Measurements from ENCODE around the gene SYT15.
A peak's percentile ranks its signal among the peaks of the same experiment; 100 is the strongest.
"Not testable (repeated sequence)": the region's sequence is repeated elsewhere in the genome, so short reads cannot be mapped to it uniquely, and the experiment has no call there.

The SYT15 gene

DNA sequence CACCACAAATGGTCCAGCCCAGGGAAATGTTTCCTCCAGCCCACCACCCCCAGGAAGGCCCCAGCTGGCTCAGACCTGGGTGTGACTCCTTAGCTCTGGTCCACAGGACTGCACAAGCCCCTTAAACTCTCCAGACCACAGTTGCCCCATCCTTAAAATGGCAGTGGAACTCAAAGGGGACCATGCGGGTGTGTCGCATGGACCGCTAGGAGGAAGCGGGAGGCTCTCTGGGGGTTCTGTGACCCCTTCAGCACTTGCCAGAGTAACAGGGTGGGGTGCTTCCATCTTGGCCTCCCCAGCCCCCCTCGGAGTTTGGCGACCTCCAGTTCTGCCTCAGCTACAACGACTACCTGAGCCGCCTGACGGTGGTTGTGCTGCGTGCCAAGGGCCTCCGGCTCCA, 5.3 kb downstream of the SYT15 start:
- not testable (repeated sequence) for DNase-seq (ENCODE audit: low read depth); H3K4me3 ChIP-seq (ENCODE audit: control insufficient read depth, low read depth, low read length)

- H3K4me3 ChIP-seq (ENCODE audit: control insufficient read depth, low read depth, low read length); DNase-seq (ENCODE audit: low read depth): not testable (repeated sequence)
Observed at GRCh38 chr10:46585246-46585645, 6.3 kb downstream of the SYT15 start.

- not testable (repeated sequence) for H3K4me3 ChIP-seq (ENCODE audit: control insufficient read depth, low read depth, low read length); DNase-seq (ENCODE audit: low read depth)
Observed at GRCh38 chr10:46587546-46587945, 8.6 kb downstream of the SYT15 start.

GRCh38 chr10:46588221-46588620, 9.3 kb downstream of the SYT15 start:
- H3K4me3 ChIP-seq (ENCODE audit: control insufficient read depth, low read depth, low read length); DNase-seq (ENCODE audit: low read depth): not testable (repeated sequence)

- DNase-seq (ENCODE audit: low read depth); H3K4me3 ChIP-seq (ENCODE audit: control insufficient read depth, low read depth, low read length): not testable (repeated sequence)
Observed at GRCh38 chr10:46589589-46589988, 10.7 kb downstream of the SYT15 start.

GRCh38 chr10:46591053-46591452, 12.1 kb downstream of the SYT15 start:
- H3K4me3 ChIP-seq (ENCODE audit: control insufficient read depth, low read depth, low read length); DNase-seq (ENCODE audit: low read depth): not testable (repeated sequence)

GRCh38 chr10:46593307-46593706, 14.4 kb downstream of the SYT15 start:
- not testable (repeated sequence) for H3K4me3 ChIP-seq (ENCODE audit: control insufficient read depth, low read depth, low read length); DNase-seq (ENCODE audit: low read depth)

- H3K4me3 ChIP-seq (ENCODE audit: control insufficient read depth, low read depth, low read length); DNase-seq (ENCODE audit: low read depth): not testable (repeated sequence)
Observed at GRCh38 chr10:46594453-46595063, 15.6 kb downstream of the SYT15 start.

GRCh38 chr10:46596570-46596969, 17.6 kb downstream of the SYT15 start:
- not testable (repeated sequence) for H3K4me3 ChIP-seq (ENCODE audit: control insufficient read depth, low read depth, low read length); DNase-seq (ENCODE audit: low read depth)

DNA sequence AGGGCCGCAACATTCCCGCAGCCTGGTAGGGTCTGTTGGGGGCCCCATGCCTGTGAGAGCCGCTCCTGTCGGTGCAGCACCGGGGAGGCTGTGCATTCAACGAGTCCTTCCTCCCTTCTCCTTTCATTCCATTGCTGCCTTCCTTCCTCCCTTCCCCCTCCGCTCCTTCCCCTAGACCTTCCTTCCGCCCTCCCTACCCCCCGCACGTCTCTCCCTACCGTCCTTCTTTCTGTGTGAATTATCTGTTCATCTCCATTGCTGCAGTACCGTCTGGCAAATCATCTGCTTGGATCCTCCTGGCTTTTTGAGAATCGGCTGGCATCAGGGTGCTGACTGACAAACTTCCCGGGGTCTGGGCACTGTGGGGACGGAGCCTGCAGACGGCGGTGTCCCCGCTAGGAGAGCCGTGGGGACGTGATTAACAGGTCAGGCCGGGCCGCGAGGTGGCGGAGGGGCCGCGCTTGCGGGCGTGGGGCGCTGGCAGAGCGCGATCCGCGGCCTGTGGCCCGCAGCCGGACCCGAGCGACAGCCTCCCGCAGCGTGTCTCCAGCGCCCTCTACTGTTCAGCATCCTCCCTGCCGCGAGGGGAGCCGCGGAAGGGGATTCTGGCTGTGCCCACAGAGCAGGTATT, 18.8 kb downstream of the SYT15 start:
- DNase-seq (ENCODE audit: low read depth): not testable (repeated sequence)

GRCh38 chr10:46600516-46600915, 21.6 kb downstream of the SYT15 start:
- DNase-seq (ENCODE audit: low read depth); H3K4me3 ChIP-seq (ENCODE audit: control insufficient read depth, low read depth, low read length): not testable (repeated sequence)

More for the DNA sequence above, 18.8 kb downstream of the SYT15 start:
- H3K4me3 ChIP-seq (ENCODE audit: control insufficient read depth, low read depth, low read length): peak overlapping the region; percentile 34

GRCh38 chr10:46615540-46615939, 36.6 kb downstream of the SYT15 start:
- not testable (repeated sequence) for H3K4me3 ChIP-seq (ENCODE audit: control insufficient read depth, low read depth, low read length); DNase-seq (ENCODE audit: low read depth)

GRCh38 chr10:46616227-46616626, 37.3 kb downstream of the SYT15 start:
- H3K4me3 ChIP-seq (ENCODE audit: control insufficient read depth, low read depth, low read length); DNase-seq (ENCODE audit: low read depth): not testable (repeated sequence)

GRCh38 chr10:46617134-46617533, 38.2 kb downstream of the SYT15 start:
- not testable (repeated sequence) for H3K4me3 ChIP-seq (ENCODE audit: control insufficient read depth, low read depth, low read length); DNase-seq (ENCODE audit: low read depth)

GRCh38 chr10:46617913-46618312, 39.0 kb downstream of the SYT15 start:
- DNase-seq (ENCODE audit: low read depth); H3K4me3 ChIP-seq (ENCODE audit: control insufficient read depth, low read depth, low read length): not testable (repeated sequence)

DNA sequence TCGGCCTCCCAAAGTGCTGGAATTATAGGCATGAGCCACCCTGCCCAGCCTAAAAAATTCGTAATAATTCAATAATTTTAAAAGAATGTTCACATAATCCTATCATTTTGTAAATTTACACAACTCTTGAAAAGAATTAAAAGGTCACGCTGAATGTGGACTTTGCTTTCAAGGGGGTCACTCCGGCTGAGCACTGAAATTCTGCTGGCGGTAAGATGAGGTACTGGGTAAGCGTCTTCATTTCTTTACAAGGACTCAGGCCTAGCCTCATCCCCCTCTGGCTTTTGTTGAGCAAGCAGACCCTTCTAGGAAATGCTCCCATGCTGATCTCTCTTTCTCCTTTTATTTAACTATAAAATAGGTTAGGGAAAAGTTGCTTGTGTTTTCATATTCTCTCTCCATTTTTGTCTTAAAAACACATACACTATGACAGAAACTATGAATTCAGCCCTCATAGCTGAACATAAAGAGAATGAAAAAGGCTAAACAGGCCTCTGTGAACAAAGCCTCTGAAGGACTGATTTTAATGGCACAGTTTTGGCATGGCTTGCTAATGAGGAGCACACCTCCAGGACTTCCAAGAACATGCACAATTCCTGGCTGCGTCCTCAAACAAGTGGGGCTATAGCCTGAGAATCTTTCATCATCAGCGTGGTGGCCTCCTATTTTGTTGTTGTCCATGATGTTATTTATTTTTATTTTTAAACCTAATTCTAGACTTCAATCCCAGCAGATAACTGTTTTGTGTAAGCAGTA, 45.1 kb downstream of the SYT15 start:
- DNase-seq (ENCODE audit: low read depth); H3K4me3 ChIP-seq (ENCODE audit: control insufficient read depth, low read depth, low read length): not testable (repeated sequence)

GRCh38 chr10:46629805-46630204, 50.9 kb downstream of the SYT15 start:
- H3K4me3 ChIP-seq (ENCODE audit: control insufficient read depth, low read depth, low read length); DNase-seq (ENCODE audit: low read depth): not testable (repeated sequence)

- DNase-seq (ENCODE audit: low read depth); H3K4me3 ChIP-seq (ENCODE audit: control insufficient read depth, low read depth, low read length): not testable (repeated sequence)
Observed at GRCh38 chr10:46630816-46631215, 51.9 kb downstream of the SYT15 start.

GRCh38 chr10:46631683-46632082, 52.8 kb downstream of the SYT15 start:
- not testable (repeated sequence) for H3K4me3 ChIP-seq (ENCODE audit: control insufficient read depth, low read depth, low read length); DNase-seq (ENCODE audit: low read depth)

Measured in AG09309 (cell line).